Esophagus muscularis mucosa (tissue), 4 donors: ENCODE results near the gene CORO6.

Source experiments
- CTCF ChIP-seq, 3 experiments: fragments of 200-600 bp in 2 of 3; fragments of 450-650 bp in 1 of 3; sonication (generic) in 2 of 3; IDR thresholded peaks; one replicate each; pipeline ENCODE4 v1.5.1; 2017 to 2019; ENCODE audit warnings: antibody characterized with exemption in 3 of 3, mild to moderate bottlenecking in 2 of 3, moderate library complexity in 1 of 3
- EP300 ChIP-seq: sonication (generic); formaldehyde crosslinking; IDR thresholded peaks from one replicate; pipeline ENCODE4 v1.6.1; 2017; ENCODE audit warnings: antibody characterized with exemption
- POLR2A ChIP-seq: fragments of 450-650 bp; IDR thresholded peaks from one replicate; pipeline ENCODE4 v1.6.1; 2017; ENCODE audit warnings: antibody characterized with exemption, moderate library complexity, mild to moderate bottlenecking, low read depth
- POLR2AphosphoS5 ChIP-seq, 2 donors: sonication (generic); formaldehyde crosslinking; IDR thresholded peaks; one replicate each; pipeline ENCODE4 v1.6.1; 2017; ENCODE audit warnings: antibody characterized with exemption in 2 of 2

- TF ChIP-seq CTCF (IDR thresholded peaks at IDR 0.05), result no peak
- TF ChIP-seq POLR2AphosphoS5 (IDR thresholded peaks at IDR 0.05), result no peak
- no peak for TF ChIP-seq POLR2A
- TF ChIP-seq EP300, result no peak
Measured at GRCh38 chr17:29596811-29597210, 25.9 kb downstream of the CORO6 start.
